HG03342 (cell line): ENCODE measurements around the gene HECTD4.
"Not testable (repeated sequence)": the region's sequence is repeated elsewhere in the genome, so short reads cannot be mapped to it uniquely, and the experiment has no call there.

Source experiments
- ATAC-seq: cut with Tn5 transposase; IDR thresholded peaks from one replicate; pipeline ENCODE4 v1.9.1; 2021; ENCODE audit warnings: mild to moderate bottlenecking, moderate library complexity; ENCODE audit not compliant: unreplicated experiment

Gene HECTD4

GRCh38 chr12:112275836-112276235 is 106.4 kb downstream of the HECTD4 start:
- ATAC-seq = no peak

DNA sequence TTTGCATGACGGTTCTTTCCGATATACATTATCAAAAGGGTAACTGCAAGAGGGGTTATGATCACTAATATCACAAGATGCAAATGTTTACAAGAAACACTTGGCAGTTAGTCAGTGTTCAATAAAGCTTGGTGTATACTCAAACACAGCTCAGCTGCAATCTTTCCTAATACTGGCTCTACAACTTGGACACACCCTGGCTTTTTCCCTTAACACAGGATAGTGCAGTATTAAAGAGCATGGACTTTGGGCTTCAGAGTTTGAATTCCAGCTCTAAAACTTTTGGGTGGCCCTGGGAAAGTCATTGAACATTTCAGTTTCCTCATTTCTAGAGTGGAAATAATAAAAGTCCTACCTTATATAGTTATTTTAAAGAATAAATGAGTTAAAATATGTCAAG is 107.0 kb downstream of the HECTD4 start:
- no peak for ATAC-seq

GRCh38 chr12:112270673-112271072 is 111.6 kb downstream of the HECTD4 start:
- ATAC-seq = no peak

DNA sequence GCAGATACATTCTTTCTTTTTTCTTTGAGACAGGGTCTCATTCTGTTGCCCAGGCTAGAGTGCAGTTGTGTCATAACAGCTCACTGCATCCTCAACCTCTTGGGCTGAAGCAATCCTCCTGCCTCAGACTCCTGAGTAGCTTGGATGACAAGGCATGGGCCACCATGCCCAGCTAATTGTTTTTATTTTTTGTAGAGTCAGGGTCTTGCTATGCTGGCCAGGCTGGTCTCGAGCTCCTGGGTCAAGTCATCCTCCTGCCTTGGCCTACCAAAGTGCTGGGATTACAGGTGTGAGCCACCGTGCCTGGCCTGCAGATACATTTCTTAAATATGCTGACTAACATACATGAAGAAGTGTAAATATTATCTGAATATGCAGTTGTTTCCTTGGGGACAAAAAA is 115.8 kb downstream of the HECTD4 start:
- ATAC-seq = no peak

GRCh38 chr12:112261559-112261958 is 120.7 kb downstream of the HECTD4 start:
- ATAC-seq = no peak

GRCh38 chr12:112258926-112259325 is 123.3 kb downstream of the HECTD4 start:
- ATAC-seq = no peak

DNA sequence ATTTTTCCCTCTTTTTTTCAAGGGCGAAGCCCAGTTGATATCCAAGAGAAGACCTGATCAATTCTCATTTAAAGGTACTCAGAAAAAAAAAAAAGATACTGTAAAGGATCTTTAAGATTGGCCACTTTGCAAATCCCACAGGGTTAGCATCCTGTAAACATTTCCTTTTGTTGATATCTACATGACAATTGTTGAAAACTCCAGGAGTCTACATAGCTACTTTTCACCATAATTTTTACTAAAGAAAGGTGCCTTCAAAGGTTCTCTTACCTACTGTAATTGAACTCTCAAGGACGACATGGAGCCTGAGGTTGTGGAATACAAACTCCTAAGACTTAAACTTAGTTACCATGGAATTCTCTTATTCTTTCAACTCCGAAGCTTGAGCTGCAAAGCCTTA is 125.5 kb downstream of the HECTD4 start:
- ATAC-seq = no peak

DNA sequence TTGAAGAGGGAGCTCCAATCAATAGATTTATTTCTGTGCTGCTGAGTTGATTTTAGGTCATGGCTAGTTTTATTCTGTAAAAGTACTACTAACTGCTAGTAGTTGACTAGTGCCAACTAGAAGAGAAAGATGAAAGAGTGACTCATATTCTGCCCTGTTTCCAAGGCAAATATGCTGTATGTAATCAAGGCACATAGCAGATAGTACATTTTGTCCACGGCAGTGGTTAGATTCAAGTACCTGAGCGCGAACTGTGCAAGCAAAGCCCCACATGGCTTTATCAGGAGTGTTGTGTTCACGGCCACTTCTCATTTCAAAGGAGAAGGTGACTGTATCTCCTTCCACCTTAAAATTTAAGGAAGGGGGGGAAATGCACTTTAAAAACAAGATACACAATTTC is 130.0 kb downstream of the HECTD4 start:
- ATAC-seq = no peak

DNA sequence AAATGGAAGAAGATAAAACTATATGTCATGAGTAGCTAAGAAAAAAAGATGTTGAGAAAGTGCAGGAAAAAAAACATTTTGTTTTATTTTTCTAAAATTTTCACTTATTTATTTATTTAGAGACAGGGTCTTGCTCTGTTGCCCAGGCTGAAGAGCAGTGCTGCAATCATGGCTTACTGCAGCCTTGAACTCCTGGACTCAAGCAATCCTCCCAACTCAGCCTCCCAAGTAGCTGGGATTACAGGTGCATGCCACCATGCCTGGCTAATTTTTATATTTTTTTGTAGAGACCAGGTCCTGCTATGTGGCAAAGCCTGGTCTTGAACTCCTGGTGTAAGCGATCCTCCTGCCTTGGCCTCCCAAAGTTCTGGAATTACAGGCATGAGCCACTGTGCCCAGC is 137.3 kb downstream of the HECTD4 start:
- not testable (repeated sequence) for ATAC-seq

DNA sequence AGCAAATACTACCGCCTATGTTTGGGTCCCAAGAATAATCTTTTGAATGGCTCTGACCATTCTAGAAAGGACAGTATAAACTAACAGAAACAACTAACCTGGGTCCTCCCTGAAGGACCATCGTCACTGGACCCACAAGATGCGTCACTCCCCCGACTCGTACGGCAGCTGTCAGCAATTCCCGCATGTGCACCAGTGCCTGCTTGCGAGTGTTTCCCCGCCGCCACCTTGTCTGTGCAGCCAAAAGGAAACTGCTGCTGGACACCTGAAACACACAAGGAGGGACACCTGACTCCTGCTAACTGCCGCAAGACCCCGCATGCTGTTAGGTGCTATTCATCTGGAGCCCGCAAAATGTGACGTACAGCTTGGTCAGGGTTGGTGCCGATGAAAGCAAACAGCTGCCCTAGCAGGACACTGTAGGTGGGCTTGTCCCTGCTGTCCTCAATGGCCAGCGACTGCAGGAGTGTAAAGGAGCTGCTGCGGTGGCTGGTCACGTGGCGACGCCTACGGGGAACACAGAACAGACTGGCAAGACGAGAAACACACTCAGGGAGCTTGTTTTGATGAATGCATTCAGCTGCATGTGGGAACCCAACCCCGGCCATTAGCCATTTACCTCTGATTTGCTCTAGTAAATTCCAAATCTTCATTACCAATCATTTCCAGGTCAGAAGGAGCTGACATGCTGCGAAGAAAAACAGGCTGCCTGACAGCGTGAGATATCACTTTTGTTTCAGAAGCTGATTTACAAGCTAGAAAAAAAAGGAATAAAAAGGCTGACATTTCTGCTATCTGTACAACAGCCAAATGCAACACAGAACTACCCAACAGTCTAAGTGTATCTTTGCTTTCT is 138.7 kb downstream of the HECTD4 start:
- ATAC-seq = no peak

DNA sequence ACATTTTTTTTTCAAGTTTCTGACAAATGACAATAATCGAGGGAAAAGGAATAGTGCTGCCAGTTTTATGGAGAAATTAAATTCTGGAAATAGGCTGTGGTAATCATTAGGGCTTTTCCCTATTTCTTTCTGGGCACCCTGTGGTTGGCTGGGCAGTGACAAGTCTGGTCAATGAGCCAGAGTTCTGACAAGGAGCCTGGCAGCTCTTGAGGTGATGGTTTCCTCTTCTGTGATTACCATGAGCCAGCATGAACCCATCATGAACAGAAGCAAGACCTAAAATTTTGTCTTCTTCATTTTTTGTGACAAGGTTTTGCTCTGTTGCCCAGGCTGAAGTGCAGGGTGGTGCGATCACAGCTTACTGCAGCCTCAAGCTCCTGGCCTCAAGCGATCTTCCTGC is 141.1 kb downstream of the HECTD4 start:
- ATAC-seq = no peak

DNA sequence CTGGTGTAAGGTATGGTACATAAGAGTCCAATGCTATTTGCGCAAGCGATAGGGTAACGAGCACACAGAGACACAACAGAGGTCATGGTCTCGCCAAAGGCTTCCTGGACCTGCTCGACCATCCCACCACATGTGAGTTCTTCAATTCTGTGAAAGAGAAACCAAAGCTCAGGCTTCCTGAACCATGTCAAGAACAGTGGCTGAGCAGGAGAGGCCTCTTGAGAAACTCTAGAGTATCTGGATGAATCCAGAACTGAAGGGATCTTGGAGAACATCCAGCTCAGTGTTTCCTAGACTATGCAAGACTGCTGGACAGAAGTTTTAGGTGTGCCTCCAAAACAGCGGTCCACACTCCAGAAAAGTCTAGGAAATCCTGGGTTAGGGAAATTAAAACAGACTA is 142.3 kb downstream of the HECTD4 start:
- ATAC-seq = no peak

DNA sequence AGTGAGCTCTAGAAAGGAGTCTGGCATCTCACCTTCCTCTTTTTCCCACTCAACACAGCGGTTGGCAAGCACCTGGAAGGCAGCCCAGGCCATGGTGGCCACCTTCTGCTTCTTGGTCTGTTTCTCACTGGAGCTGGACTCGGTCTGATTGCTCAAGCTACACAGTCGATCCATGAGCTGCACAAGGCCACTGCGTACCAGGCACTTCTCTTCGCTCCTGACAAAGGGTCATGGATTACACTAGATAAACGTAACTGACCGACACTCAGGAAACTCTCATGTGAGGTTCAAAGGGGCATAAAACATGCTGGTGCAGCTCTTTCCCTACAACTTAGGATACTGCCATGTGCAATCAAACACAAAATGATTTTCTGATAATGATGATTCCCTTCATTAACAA is 143.2 kb downstream of the HECTD4 start:
- no peak for ATAC-seq

DNA sequence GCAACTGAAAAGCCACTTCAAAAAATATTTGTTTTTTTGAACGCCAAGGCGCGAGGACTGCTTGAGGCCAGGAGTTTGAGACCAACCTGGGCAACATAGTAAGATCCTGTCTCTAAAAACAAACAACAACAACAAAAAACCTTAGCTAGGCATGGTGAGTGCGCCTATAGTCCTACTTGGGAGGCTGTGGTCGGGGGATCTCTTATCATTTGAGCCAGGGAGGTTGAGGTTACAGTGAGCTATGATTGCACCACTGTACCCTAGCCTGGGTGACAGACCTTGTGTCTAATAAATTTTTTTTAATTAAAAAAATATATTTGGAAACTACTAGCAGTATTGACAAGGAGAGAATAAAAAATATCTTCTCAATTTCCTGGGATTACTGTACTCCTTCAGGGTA is 143.8 kb downstream of the HECTD4 start:
- ATAC-seq = no peak

- ATAC-seq = no peak
These were observed 145.4 kb downstream of the HECTD4 start for GRCh38 chr12:112236786-112237185.

GRCh38 chr12:112236386-112236785 is 145.8 kb downstream of the HECTD4 start:
- no peak for ATAC-seq

DNA sequence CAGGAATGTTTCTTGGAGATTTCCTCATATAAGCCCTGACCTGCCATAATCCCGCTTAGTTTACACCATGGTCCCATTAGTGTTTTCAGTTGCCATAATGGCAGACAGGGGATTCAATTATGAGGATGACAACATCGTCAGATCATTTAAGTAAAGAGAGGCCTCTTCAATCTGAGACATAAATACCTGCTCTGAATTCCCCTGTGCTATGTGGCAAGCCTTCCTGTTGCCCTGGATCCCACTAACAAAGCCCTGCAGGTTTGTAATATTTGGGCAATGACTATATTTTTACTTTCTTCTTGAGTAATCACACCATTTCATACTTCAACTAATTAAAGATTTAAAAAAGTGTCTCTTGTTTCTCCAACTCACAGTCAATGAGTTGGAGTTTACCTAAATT is 147.9 kb downstream of the HECTD4 start:
- no peak for ATAC-seq

- ATAC-seq = no peak
These were observed 149.0 kb downstream of the HECTD4 start for GRCh38 chr12:112233242-112233641.

DNA sequence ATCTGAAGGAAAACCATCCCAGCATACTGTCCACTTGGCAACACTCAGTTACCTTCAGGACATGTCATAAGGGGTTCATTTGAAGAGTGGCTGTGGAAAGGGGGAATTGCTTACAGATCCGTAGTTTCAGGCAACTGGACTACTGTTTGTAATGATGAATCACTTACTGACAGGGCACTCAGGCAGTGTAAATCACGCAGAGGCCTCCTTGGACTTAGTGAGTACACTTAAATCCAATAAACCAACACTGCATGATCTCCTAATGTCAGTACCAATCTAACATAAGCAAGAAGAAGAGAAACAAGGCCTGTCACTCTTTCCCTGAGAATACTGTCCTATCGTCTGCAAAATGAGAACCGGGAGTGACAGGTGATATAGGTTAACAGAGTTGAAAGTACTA is 152.1 kb downstream of the HECTD4 start:
- no peak for ATAC-seq

- ATAC-seq = no peak
These were observed 155.5 kb downstream of the HECTD4 start for GRCh38 chr12:112226768-112227167.

DNA sequence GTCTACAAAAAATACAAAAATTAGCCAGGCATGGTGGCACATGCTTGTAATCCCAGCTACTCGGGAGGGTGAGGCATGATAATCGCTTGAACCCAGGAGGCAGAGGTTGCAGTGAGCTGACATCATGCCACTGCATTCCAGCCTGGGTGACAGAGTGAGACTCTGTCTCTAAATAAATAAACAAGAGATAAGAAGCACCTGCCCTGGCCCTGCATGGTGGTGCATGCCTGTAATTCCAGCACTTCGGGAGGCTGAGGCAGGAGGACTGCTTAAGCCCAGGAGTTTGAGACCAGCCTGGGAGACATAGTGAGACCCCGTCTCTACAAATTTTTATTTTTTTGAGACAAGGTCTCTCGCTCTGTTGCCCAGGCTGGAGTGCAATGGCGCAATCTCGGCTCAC is 161.6 kb downstream of the HECTD4 start:
- not testable (repeated sequence) for ATAC-seq

- no peak for ATAC-seq
These were observed 163.0 kb downstream of the HECTD4 start for GRCh38 chr12:112219195-112219594.

GRCh38 chr12:112218150-112218549 is 164.1 kb downstream of the HECTD4 start:
- ATAC-seq = no peak
